ENCODE measurements around the gene RAB27A.

DNA sequence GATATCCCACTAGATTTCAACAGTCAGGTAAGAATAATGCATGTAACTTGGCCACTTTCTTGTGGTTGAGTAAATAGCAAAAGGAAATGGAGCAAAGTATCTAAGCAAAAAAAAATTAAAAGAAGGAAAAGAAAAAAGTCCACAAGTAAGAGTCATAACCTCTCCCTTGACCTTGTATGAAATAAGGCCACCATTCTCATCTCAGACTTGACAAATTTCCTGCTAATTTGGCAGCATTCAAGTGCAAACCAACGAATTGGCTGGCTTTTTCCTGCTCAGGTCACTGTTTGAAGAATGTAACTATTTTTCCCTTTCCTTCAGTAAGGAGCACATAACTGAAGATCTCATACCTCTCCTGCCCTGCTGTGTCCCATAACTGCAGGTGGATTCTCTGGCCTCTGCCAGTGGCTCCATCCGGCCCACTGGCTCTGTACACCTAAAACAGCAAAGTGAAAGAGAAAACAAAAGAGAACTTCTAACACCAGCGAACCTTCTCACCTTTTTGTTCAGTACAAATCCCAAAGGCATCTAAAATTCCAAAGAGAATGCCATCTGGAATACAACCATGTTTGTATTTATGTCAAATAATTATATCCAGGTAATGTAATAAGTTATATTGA is 59.5 kb downstream of the RAB27A start:
- TF ChIP-seq POLR2A (IDR thresholded peaks at IDR 0.05; ENCODE audit: insufficient read depth in 1 of 2, low read depth in 2 of 2, low read length in 2 of 2) (no peak), ZNF777 (CRISPR knock-in tag; IDR thresholded peaks at IDR 0.05) (no peak), JUN (CRISPR knock-in tag; IDR thresholded peaks at IDR 0.05) (no peak), ATF7-NPFF (CRISPR knock-in tag; IDR thresholded peaks at IDR 0.05; ENCODE audit: low read depth) (no peak)
